Mesodermal cell (in vitro differentiated cells): ENCODE results near the gene RAP1GAP.
"Not testable (repeated sequence)": the region's sequence is repeated elsewhere in the genome, so short reads cannot be mapped to it uniquely, and the experiment has no call there.

Experiments used
- H3K27ac ChIP-seq: 2 replicates; pipeline ENCODE4 v1.7.0; 2013; ENCODE audit warnings: mild to moderate bottlenecking, low read depth, low read length, moderate library complexity; ENCODE audit not compliant: severe bottlenecking
- H3K36me3 ChIP-seq: 2 replicates; pipeline ENCODE4 v1.7.1; 2013; ENCODE audit warnings: mild to moderate bottlenecking, low read length, moderate library complexity; ENCODE audit not compliant: control insufficient read depth, insufficient read depth
- H3K4me1 ChIP-seq: one replicate; pipeline ENCODE4 v1.7.1; 2013; ENCODE audit warnings: mild to moderate bottlenecking, low read length; ENCODE audit not compliant: insufficient read depth, control insufficient read depth, poor library complexity, severe bottlenecking
- H3K4me3 ChIP-seq: 2 replicates; pipeline ENCODE4 v1.7.0; 2013; ENCODE audit warnings: low read length, control low read depth, mild to moderate bottlenecking; ENCODE audit not compliant: insufficient read depth, poor library complexity, severe bottlenecking; ENCODE audit errors: extremely low read depth
- H3K9me3 ChIP-seq: 2 replicates; pipeline ENCODE4 v1.7.1; 2013; ENCODE audit warnings: mild to moderate bottlenecking, low read length, moderate library complexity; ENCODE audit not compliant: control insufficient read depth
- WGBS, 2 experiments: methylation state at CpG; one replicate each; pipeline ENCODE4 v1.1.5; 2013; ENCODE audit warnings: missing lambda C conversion rate in 2 of 2; ENCODE audit not compliant: insufficient coverage in 2 of 2; 5-methylcytosine and 5-hydroxymethylcytosine counted together

The RAP1GAP gene

DNA sequence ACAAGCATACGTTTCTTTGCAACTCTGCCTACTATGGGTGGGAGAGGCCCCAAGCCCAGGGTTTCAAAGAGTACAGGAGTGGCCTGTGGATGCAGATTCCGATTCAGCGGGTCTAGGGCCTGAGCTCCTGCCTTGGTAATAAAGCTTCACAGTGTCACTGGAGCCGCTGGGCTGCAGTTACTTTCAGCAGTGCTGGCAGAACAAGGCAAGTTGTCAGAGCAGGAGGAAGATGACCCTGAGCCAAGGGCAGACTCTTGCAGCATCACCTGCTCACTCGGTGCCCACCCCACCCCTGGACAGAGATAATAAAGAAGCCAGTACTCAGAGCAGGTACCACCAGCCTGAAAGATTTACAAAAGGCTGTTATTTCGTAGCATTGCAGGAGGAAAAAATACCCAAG lies 8.0 kb upstream of the RAP1GAP start:
- Histone ChIP-seq H3K4me3 (no peak overlapping the region), H3K9me3 (no peaks in the 10 kb centered on the region), H3K27ac (no peak overlapping the region), H3K4me1 (peaks cover 13% of the 10 kb centered on the region), H3K36me3 (peaks cover 46% of the 10 kb centered on the region)
- 92 to 93% methylated on average over 4 to 5 of the region's 6 CpGs for WGBS, 2 experiments

DNA sequence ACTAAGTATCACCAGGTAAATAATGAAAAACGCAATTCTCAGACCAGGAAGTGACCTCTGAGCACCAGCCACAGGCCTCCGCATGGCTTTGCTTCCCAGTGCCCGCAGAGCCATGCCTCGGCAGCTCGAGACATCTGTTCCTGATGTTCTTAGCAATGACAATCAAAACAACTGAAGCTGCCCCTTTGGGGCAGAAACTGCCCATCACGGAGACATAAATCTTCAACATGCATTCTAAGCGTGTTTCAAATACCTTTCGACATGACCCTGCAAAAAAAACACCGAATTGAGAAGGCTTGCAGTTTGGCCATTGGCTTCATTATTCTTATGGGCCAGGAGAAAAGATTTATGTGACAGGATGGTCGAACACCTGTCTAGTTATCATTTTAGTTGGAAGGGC lies 5.8 kb upstream of the RAP1GAP start:
- H3K36me3 ChIP-seq: peaks cover 28% of the 10 kb centered on the region
- no peaks in the 10 kb centered on the region for H3K9me3 ChIP-seq
- H3K4me3 ChIP-seq: no peak overlapping the region
- H3K27ac ChIP-seq: no peak overlapping the region
- peaks cover 13% of the 10 kb centered on the region for H3K4me1 ChIP-seq
- 96 to 98% methylated on average over 9 of the region's 10 CpGs for WGBS, 2 experiments

DNA sequence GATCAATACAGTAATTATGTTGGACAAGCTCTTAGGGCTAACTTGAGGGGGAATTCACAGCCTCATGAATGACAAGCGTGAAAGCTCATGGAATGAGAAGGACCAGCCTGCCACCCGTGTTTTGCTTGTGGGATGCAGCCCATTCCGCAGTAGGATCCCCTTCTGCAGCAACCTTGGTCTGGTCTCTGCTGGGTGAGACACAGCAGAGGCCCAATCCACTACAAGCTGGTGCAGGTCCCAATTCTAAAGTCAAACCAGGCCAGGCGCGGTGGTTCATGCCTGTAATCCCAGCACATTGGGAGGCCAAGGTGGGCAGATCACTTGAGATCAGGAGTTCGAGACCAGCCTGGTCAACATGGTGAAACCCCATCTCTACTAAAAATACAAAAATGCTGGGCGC lies 4.7 kb upstream of the RAP1GAP start:
- H3K4me1 ChIP-seq: peaks cover 20% of the 10 kb centered on the region
- H3K36me3 ChIP-seq: peaks cover 18% of the 10 kb centered on the region
- WGBS, 2 experiments: 84 to 88% methylated on average over 7 of the region's 7 CpGs
- peak overlapping the region; percentile 6 for H3K27ac ChIP-seq
- not testable (repeated sequence) for H3K4me3 ChIP-seq, H3K9me3 ChIP-seq

DNA sequence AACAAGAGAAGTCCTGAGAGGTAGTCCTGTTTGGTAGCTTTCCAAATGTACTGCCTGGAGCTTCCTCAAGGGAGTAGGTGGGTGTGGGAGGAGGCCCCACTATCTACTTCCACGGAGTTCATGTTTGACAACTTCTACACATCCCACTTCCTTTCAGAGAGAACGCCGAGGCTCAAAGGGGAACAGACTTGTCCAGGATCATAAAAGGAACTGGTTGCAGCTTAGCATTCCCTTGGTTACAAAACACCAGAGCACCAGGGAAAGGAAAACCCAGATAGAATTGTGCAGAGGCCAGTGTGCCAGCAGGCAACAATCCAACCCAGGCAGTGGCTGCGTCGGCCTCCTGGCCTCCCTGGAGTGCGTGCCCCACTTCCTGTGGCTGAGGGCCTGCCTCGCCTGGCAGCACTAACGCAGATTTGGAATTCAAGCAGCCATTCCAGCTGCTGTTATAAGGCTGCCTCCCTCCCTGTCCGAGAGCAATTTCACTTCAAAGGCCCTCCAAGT lies 4.2 kb upstream of the RAP1GAP start:
- Histone ChIP-seq H3K4me3 (no peak overlapping the region), H3K27ac (peak overlapping the region; percentile 6), H3K4me1 (peaks cover 21% of the 10 kb centered on the region), H3K9me3 (no peaks in the 10 kb centered on the region), H3K36me3 (peaks cover 14% of the 10 kb centered on the region)
- 71 to 73% methylated on average over 5 to 7 of the region's 9 CpGs for WGBS, 2 experiments

DNA sequence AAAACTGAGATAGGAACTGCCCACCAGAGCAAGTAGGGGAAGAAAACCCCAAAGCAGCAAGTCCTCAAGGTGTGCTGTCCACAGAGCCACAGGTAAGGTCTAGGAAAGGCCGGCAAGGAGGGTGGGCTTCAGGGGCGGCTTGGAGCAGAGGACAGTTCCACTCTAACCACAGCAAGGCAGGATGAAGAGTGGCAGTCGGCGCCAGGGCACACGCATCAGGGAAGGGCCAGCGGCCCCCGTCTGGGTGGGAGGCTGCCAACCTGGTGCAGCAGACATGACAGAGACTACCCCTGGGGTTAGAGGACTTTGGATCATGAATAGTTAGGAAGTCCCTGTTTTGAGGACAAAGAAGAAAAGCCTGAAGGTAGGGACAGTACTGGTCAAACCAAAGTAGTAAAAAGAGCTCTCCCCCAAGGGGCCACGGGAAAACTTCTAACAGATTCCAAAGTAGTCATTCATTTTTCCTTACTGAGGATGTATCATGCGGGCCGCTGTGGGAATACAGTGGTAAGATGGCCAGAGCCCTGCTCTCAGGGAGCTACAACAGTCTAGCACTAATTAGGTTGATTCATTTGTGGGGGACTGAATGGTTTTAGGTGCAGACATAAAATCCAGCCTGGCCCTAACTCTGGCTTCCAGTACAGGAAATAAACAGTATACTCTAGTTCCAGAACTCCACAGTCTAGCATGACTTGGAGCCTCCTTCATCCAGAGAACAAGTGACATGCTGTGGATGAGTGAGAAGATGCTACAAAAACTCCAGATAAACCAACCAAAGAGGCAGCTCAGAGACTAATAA lies 3.5 kb upstream of the RAP1GAP start:
- H3K9me3 ChIP-seq: no peaks in the 10 kb centered on the region
- no peak overlapping the region for H3K4me3 ChIP-seq
- H3K27ac ChIP-seq: peak overlapping the region; percentile 6
- H3K4me1 ChIP-seq: peaks cover 21% of the 10 kb centered on the region
- 90 to 92% methylated on average over 7 of the region's 10 CpGs for WGBS, 2 experiments
- H3K36me3 ChIP-seq: peaks cover 9% of the 10 kb centered on the region

DNA sequence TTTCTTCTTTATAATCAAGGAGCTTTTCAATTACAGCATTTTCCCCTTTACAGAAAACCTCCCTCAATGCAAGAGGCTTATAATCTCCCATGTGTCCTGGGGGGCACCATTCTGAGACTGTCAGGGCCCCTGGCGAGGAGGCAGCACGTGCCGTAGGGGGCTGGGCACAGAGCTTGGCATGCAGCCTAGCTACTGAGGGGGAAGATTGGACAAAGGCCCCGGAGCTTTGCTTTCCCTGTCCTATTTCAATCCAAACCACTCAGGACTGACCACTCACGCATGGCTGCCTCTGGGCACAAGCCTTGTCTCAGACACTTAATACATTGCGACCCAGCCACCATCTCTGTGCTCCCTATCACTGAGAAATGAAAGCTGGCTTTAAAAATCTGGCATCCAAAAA lies 2.8 kb upstream of the RAP1GAP start:
- H3K9me3 ChIP-seq: no peaks in the 10 kb centered on the region
- 89 to 96% methylated on average over 3 to 5 of the region's 6 CpGs for WGBS, 2 experiments
- peaks cover 2% of the 10 kb centered on the region for H3K36me3 ChIP-seq
- H3K27ac ChIP-seq: no peak overlapping the region
- H3K4me3 ChIP-seq: no peak overlapping the region
- H3K4me1 ChIP-seq: peaks cover 21% of the 10 kb centered on the region

DNA sequence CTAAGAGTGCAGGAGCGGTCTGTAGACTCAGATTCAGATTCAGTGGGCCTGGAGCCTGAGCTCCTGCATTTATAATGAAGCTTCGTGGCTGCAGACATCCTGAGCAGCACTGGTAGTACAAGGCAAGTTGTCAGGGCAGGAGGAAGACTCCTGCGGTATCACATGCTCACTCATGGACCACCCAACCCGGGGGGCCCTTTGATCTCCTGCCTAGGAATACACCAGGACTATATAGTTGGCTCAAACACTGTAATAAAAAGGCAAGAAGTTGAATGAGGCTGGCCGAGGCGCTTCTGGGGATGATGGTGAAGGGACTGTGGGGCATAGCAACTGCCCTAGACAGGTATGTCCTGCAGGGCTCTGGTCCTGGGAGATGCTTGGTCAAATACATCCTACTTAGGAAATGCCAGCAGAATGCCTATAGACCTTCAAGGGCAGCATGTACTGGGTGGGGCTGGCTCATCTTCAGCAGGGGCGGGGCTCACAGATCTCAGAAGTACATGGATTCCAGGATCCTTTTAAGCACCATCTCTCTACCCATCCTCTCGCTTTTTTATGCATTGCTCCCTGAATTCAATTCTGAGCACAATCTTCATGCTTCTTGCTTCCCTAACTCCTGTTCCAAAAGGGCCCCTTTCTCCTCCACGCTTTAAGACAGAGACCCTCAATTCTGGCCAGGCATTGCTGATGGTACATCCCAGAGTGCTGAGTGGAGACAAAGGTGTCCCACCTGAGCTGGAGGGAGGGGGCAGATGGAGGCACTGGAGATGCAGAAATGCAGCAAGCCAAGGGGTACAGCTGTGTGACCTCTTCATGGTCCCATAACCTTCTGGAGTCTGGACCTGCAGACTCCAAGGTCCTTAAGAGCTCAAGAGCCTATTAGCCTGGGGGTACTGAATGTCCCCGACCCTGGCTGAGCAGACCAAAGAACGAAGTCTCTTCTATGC lies 2.1 kb upstream of the RAP1GAP start:
- WGBS, 2 experiments: 74 to 88% methylated on average over 9 of the region's 11 CpGs
- Histone ChIP-seq H3K36me3 (no peaks in the 10 kb centered on the region), H3K4me3 (no peak overlapping the region), H3K4me1 (peaks cover 19% of the 10 kb centered on the region), H3K27ac (no peak overlapping the region), H3K9me3 (no peaks in the 10 kb centered on the region)

DNA sequence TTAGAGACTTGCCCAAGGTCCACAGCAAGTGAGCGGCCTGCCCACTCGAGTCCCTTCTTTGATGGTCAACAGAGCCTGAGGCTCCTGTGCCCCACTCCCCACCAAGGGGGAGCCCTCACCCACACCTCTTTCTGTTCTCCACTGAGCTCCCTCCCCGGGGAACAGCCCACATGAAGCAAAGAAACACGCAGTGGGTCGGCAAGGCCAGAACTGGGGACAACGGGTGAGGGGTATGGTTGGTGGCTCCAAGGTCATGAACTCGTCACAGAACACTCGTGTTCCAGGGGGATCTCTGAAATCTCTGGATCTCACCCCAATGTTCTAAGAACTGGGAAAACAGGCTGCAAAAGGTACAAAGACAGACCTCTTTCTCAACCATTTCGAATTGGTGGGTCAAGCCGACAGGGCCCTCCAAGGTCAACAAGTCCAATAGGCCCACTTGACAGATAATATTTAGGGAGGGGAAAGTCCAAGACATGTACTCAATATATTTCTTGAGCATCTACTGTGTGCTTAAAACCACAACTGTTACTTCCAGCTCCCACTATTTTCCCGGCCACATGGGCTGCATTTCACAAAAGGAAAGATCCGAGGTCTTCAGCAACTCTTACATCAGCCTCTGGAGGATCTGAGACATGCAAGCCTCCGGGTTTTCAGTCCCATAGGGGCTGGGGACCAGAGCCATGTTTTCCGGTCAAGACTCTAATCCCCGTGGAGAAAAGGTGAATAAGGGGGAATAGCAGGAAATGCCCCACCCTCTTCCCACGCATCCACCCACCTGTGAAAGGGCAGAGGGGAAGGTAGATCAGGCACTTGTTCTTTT lies 1.1 kb upstream of the RAP1GAP start:
- WGBS, 2 experiments: 66 to 77% methylated on average over 8 to 11 of the region's 16 CpGs
- Histone ChIP-seq H3K4me1 (peaks cover 16% of the 10 kb centered on the region), H3K9me3 (no peaks in the 10 kb centered on the region), H3K4me3 (no peak overlapping the region), H3K36me3 (no peaks in the 10 kb centered on the region), H3K27ac (no peak overlapping the region)

DNA sequence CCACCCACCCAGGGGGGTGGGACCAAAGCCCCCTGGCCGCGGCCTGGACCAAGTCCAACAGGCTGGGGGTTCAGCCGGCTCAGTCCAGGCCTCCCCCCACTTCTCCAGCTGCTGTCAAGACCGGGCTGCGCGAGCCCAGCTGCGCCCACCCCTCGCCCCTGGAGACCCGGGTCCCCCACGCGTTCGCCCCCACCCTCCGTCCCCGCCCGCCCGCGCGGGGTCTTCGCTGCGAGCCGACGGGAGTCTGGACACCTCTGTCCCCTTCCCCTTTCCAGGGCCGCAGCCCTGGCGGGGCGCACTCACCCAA lies 253 bp downstream of the RAP1GAP start:
- H3K27ac ChIP-seq: no peak overlapping the region
- peaks cover 16% of the 10 kb centered on the region for H3K4me1 ChIP-seq
- no peaks in the 10 kb centered on the region for H3K9me3 ChIP-seq
- no peaks in the 10 kb centered on the region for H3K36me3 ChIP-seq
- WGBS, 2 experiments: 0% methylated on average over 3 to 7 of the region's 25 CpGs
- peak overlapping the region; percentile 39 for H3K4me3 ChIP-seq

DNA sequence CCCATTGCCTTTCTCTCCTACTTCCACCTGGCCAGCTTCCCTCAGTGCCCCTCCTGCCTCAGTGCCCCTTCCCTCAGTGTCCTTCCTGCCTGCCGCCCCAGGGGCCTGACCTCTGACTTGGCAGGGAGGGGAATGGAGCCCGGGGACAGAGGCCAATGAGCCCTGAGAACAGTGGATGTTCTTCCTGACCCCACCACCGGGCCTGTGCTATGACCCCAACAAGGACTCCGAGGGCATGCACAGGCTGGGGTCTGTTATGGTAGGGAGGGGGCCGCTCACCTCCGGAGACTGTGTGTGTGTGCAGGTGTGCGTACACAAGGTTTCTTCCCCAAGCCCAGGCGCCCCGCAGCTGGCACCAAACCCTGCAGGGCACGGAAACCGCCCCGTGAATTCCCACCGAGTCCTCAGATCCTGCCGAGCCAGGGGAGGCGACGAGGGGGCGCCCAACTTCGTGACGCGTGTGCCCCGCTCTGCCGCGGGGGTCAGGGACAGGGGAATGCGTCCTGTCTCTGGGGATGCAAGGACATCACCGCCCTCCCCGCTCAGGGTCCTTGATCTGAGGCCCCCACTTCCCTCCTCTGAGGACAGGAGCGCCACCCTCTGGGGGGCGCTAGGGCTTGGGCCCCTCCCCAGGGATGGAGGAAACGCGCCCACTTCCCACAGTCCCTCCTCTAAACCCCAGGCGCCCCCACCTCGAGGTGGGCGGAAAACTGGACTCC lies 766 bp downstream of the RAP1GAP start:
- H3K27ac ChIP-seq: no peak overlapping the region
- no peaks in the 10 kb centered on the region for H3K9me3 ChIP-seq
- H3K4me1 ChIP-seq: peaks cover 12% of the 10 kb centered on the region
- peak overlapping the region; percentile 39 for H3K4me3 ChIP-seq
- no peaks in the 10 kb centered on the region for H3K36me3 ChIP-seq
- 35% methylated on average over 26 to 28 of the region's 33 CpGs for WGBS, 2 experiments
